Activated naive CD8-positive, alpha-beta T cell treated with anti-CD3 and anti-CD28 coated beads for 36 hours (primary cell): ENCODE data around the gene ITPR2. TPM values are rescaled to one million over a fixed set of nuclear protein-coding genes. Genes with fewer than 3 reads are reported as not detected.

Experiments
- DNase-seq: peaks from one replicate; pipeline ENCODE4 v3.0.0; 2021
- H3K27ac Mint-ChIP-seq: one replicate; pipeline ENCODE4 v1.8.0; 2022; ENCODE audit warnings: mild to moderate bottlenecking, moderate library complexity, mixed read lengths
- H3K27me3 Mint-ChIP-seq: one replicate; pipeline ENCODE4 v1.8.0; 2022; ENCODE audit warnings: mild to moderate bottlenecking, mixed read lengths
- H3K36me3 Mint-ChIP-seq: one replicate; pipeline ENCODE4 v1.8.0; 2021; ENCODE audit warnings: mild to moderate bottlenecking, mixed read lengths
- H3K4me1 Mint-ChIP-seq: one replicate; pipeline ENCODE4 v1.8.0; 2021; ENCODE audit warnings: mixed read lengths
- H3K4me3 Mint-ChIP-seq: one replicate; pipeline ENCODE4 v1.8.0; 2022; ENCODE audit warnings: mild to moderate bottlenecking, moderate library complexity, mixed read lengths
- H3K9me3 Mint-ChIP-seq: one replicate; pipeline ENCODE4 v1.8.0; 2022; ENCODE audit warnings: mixed read lengths
- total RNA-seq, 2 experiments: library from RNA; stranded (reverse); gene quantifications; one replicate each; pipeline ENCODE4 v1.2.3, GENCODE V29; 2021

The ITPR2 gene
- total RNA-seq, 2 experiments from 2014 or later, result 27.3 TPM

- no peak for DNase-seq
- H3K4me1 Mint-ChIP-seq, result no peaks in the 10 kb centered on the region
- H3K27ac Mint-ChIP-seq, result no peak overlapping the region
- H3K36me3 Mint-ChIP-seq, result peaks cover 11% of the 10 kb centered on the region
- no peaks in the 10 kb centered on the region for H3K27me3 Mint-ChIP-seq
- no peaks in the 10 kb centered on the region for H3K9me3 Mint-ChIP-seq
- no peak overlapping the region for H3K4me3 Mint-ChIP-seq
Measured at GRCh38 chr12:26563552-26563951, 269.4 kb downstream of the ITPR2 start.

GRCh38 chr12:26557326-26557725 lies 275.7 kb downstream of the ITPR2 start:
- H3K4me3 Mint-ChIP-seq, result no peak overlapping the region
- no peaks in the 10 kb centered on the region for H3K27me3 Mint-ChIP-seq
- H3K4me1 Mint-ChIP-seq, result no peaks in the 10 kb centered on the region
- no peak overlapping the region for H3K27ac Mint-ChIP-seq
- no peak for DNase-seq
- no peaks in the 10 kb centered on the region for H3K9me3 Mint-ChIP-seq
- H3K36me3 Mint-ChIP-seq, result peaks cover 12% of the 10 kb centered on the region

GRCh38 chr12:26556916-26557315 lies 276.1 kb downstream of the ITPR2 start:
- Mint-ChIP-seq H3K27me3 (no peaks in the 10 kb centered on the region), H3K36me3 (peaks cover 9% of the 10 kb centered on the region), H3K9me3 (no peaks in the 10 kb centered on the region), H3K4me3 (no peak overlapping the region), H3K4me1 (no peaks in the 10 kb centered on the region), H3K27ac (no peak overlapping the region)
- DNase-seq, result no peak

- no peaks in the 10 kb centered on the region for H3K9me3 Mint-ChIP-seq
- H3K36me3 Mint-ChIP-seq, result peaks cover 15% of the 10 kb centered on the region
Measured at GRCh38 chr12:26555139-26555538, 277.9 kb downstream of the ITPR2 start.

GRCh38 chr12:26554332-26554731 lies 278.7 kb downstream of the ITPR2 start:
- no peaks in the 10 kb centered on the region for H3K27me3 Mint-ChIP-seq

More at GRCh38 chr12:26555139-26555538, 277.9 kb downstream of the ITPR2 start:
- H3K27ac Mint-ChIP-seq, result no peak overlapping the region
- DNase-seq, result no peak
- no peaks in the 10 kb centered on the region for H3K27me3 Mint-ChIP-seq
- no peak overlapping the region for H3K4me3 Mint-ChIP-seq
- H3K4me1 Mint-ChIP-seq, result no peaks in the 10 kb centered on the region

GRCh38 chr12:26551385-26551784 lies 281.6 kb downstream of the ITPR2 start:
- DNase-seq, result no peak
- Mint-ChIP-seq H3K4me1 (no peaks in the 10 kb centered on the region), H3K27me3 (no peaks in the 10 kb centered on the region), H3K9me3 (peaks cover 6% of the 10 kb centered on the region), H3K4me3 (no peak overlapping the region), H3K36me3 (peaks cover 36% of the 10 kb centered on the region), H3K27ac (no peak overlapping the region)

More at GRCh38 chr12:26554332-26554731, 278.7 kb downstream of the ITPR2 start:
- H3K4me3 Mint-ChIP-seq, result no peak overlapping the region
- H3K9me3 Mint-ChIP-seq, result no peaks in the 10 kb centered on the region
- no peak for DNase-seq
- H3K27ac Mint-ChIP-seq, result no peak overlapping the region
- H3K36me3 Mint-ChIP-seq, result peaks cover 15% of the 10 kb centered on the region
- H3K4me1 Mint-ChIP-seq, result no peaks in the 10 kb centered on the region

GRCh38 chr12:26548227-26548626 lies 284.8 kb downstream of the ITPR2 start:
- Mint-ChIP-seq H3K36me3 (peaks cover 42% of the 10 kb centered on the region), H3K4me1 (no peaks in the 10 kb centered on the region), H3K9me3 (peaks cover 9% of the 10 kb centered on the region), H3K27me3 (no peaks in the 10 kb centered on the region), H3K27ac (no peak overlapping the region), H3K4me3 (no peak overlapping the region)
- no peak for DNase-seq

GRCh38 chr12:26546535-26547314 lies 286.3 kb downstream of the ITPR2 start:
- no peak for DNase-seq
- H3K27ac Mint-ChIP-seq, result no peak overlapping the region
- H3K27me3 Mint-ChIP-seq, result no peaks in the 10 kb centered on the region
- peaks cover 40% of the 10 kb centered on the region for H3K36me3 Mint-ChIP-seq
- H3K4me3 Mint-ChIP-seq, result no peak overlapping the region
- H3K4me1 Mint-ChIP-seq, result no peaks in the 10 kb centered on the region
- peaks cover 9% of the 10 kb centered on the region for H3K9me3 Mint-ChIP-seq

- H3K4me1 Mint-ChIP-seq, result no peaks in the 10 kb centered on the region
- H3K9me3 Mint-ChIP-seq, result no peaks in the 10 kb centered on the region
- H3K27ac Mint-ChIP-seq, result no peak overlapping the region
- H3K4me3 Mint-ChIP-seq, result no peak overlapping the region
- H3K36me3 Mint-ChIP-seq, result peaks cover 15% of the 10 kb centered on the region
- DNase-seq, result no peak
- no peaks in the 10 kb centered on the region for H3K27me3 Mint-ChIP-seq
Measured at GRCh38 chr12:26539131-26539530, 293.9 kb downstream of the ITPR2 start.

- DNase-seq, result no peak
- Mint-ChIP-seq H3K36me3 (peaks cover 20% of the 10 kb centered on the region), H3K4me1 (no peaks in the 10 kb centered on the region), H3K27ac (no peak overlapping the region), H3K4me3 (no peak overlapping the region), H3K9me3 (no peaks in the 10 kb centered on the region), H3K27me3 (no peaks in the 10 kb centered on the region)
Measured at GRCh38 chr12:26537651-26538050, 295.3 kb downstream of the ITPR2 start.

GRCh38 chr12:26537126-26537525 lies 295.9 kb downstream of the ITPR2 start:
- no peak for DNase-seq
- H3K4me3 Mint-ChIP-seq, result no peak overlapping the region
- no peaks in the 10 kb centered on the region for H3K27me3 Mint-ChIP-seq
- no peaks in the 10 kb centered on the region for H3K9me3 Mint-ChIP-seq
- no peak overlapping the region for H3K27ac Mint-ChIP-seq
- no peaks in the 10 kb centered on the region for H3K4me1 Mint-ChIP-seq
- H3K36me3 Mint-ChIP-seq, result peaks cover 20% of the 10 kb centered on the region

- H3K9me3 Mint-ChIP-seq, result no peaks in the 10 kb centered on the region
- DNase-seq, result no peak
- no peaks in the 10 kb centered on the region for H3K27me3 Mint-ChIP-seq
- no peak overlapping the region for H3K27ac Mint-ChIP-seq
- H3K4me3 Mint-ChIP-seq, result no peak overlapping the region
- H3K4me1 Mint-ChIP-seq, result no peaks in the 10 kb centered on the region
- peaks cover 24% of the 10 kb centered on the region for H3K36me3 Mint-ChIP-seq
Measured at GRCh38 chr12:26535826-26536225, 297.2 kb downstream of the ITPR2 start.

- Mint-ChIP-seq H3K27me3 (no peaks in the 10 kb centered on the region), H3K4me3 (no peak overlapping the region), H3K36me3 (peaks cover 34% of the 10 kb centered on the region), H3K27ac (no peak overlapping the region), H3K4me1 (no peaks in the 10 kb centered on the region), H3K9me3 (no peaks in the 10 kb centered on the region)
- no peak for DNase-seq
Measured at GRCh38 chr12:26534071-26534470, 298.9 kb downstream of the ITPR2 start.

GRCh38 chr12:26533211-26533610 lies 299.8 kb downstream of the ITPR2 start:
- Mint-ChIP-seq H3K4me1 (no peaks in the 10 kb centered on the region), H3K9me3 (peaks cover 2% of the 10 kb centered on the region), H3K36me3 (peaks cover 42% of the 10 kb centered on the region), H3K4me3 (no peak overlapping the region), H3K27me3 (no peaks in the 10 kb centered on the region), H3K27ac (no peak overlapping the region)
- DNase-seq, result no peak

- peaks cover 16% of the 10 kb centered on the region for H3K9me3 Mint-ChIP-seq
- peaks cover 51% of the 10 kb centered on the region for H3K36me3 Mint-ChIP-seq
- H3K4me1 Mint-ChIP-seq, result no peaks in the 10 kb centered on the region
- no peak for DNase-seq
- H3K27ac Mint-ChIP-seq, result no peak overlapping the region
- H3K27me3 Mint-ChIP-seq, result no peaks in the 10 kb centered on the region
- H3K4me3 Mint-ChIP-seq, result no peak overlapping the region
Measured at GRCh38 chr12:26530461-26530860, 302.5 kb downstream of the ITPR2 start.

GRCh38 chr12:26528943-26529342 lies 304.1 kb downstream of the ITPR2 start:
- peaks cover 53% of the 10 kb centered on the region for H3K36me3 Mint-ChIP-seq
- H3K4me1 Mint-ChIP-seq, result no peaks in the 10 kb centered on the region
- no peak for DNase-seq
- no peak overlapping the region for H3K27ac Mint-ChIP-seq
- no peak overlapping the region for H3K4me3 Mint-ChIP-seq
- H3K9me3 Mint-ChIP-seq, result peaks cover 19% of the 10 kb centered on the region
- no peaks in the 10 kb centered on the region for H3K27me3 Mint-ChIP-seq
